Activated CD8-positive, alpha-beta T cell treated with anti-CD3 and anti-CD28 coated beads for 36 hours (primary cell): ENCODE data around the gene C5orf24. TPM values are rescaled to one million over a fixed set of nuclear protein-coding genes. Genes with fewer than 3 reads are reported as not detected.
"Not testable (repeated sequence)": the region's sequence is repeated elsewhere in the genome, so short reads cannot be mapped to it uniquely, and the experiment has no call there.

Experiments used
- ATAC-seq: fragments of 200-7000 bp; cut with Tn5 transposase; one replicate; pipeline ENCODE4 v1.10.0; 2021; ENCODE audit warnings: mild to moderate bottlenecking, moderate library complexity
- CTCF ChIA-PET: fragments of 350-600 bp; sonication (Branson Sonifier 250); formaldehyde crosslinking; loops from one replicate; lab custom pipeline; 2021; ENCODE audit warnings: antibody characterized with exemption; lab: Charles Lee
- POLR2A ChIA-PET: fragments of 350-600 bp; sonication (Branson Sonifier 250); formaldehyde crosslinking; loops from one replicate; lab custom pipeline; 2021; ENCODE audit warnings: antibody characterized with exemption; lab: Charles Lee
- DNase-seq: peaks from one replicate; pipeline ENCODE4 v3.0.0-alpha.2; 2020
- H3K27ac Mint-ChIP-seq: one replicate; pipeline ENCODE4 v1.8.0; 2021; ENCODE audit warnings: mild to moderate bottlenecking, mixed read lengths
- H3K27me3 Mint-ChIP-seq: one replicate; pipeline ENCODE4 v1.8.0; 2021; ENCODE audit warnings: mixed read lengths
- H3K36me3 Mint-ChIP-seq: one replicate; pipeline ENCODE4 v1.8.0; 2021; ENCODE audit warnings: low read depth, mixed read lengths
- H3K4me1 Mint-ChIP-seq: one replicate; pipeline ENCODE4 v1.8.0; 2021; ENCODE audit warnings: low read depth, mixed read lengths
- H3K4me3 Mint-ChIP-seq: one replicate; pipeline ENCODE4 v1.8.0; 2021; ENCODE audit warnings: mild to moderate bottlenecking, moderate library complexity, mixed read lengths
- H3K9me3 Mint-ChIP-seq: one replicate; pipeline ENCODE4 v1.8.0; 2021; ENCODE audit warnings: mixed read lengths
- CTCF ChIP-seq: fragments of 200-600 bp; IDR thresholded peaks from one replicate; pipeline ENCODE4 v1.8.0; 2022; ENCODE audit warnings: antibody characterized with exemption, mild to moderate bottlenecking
- intact Hi-C: fragments of 100-400 bp; cut with micrococcal nuclease; formaldehyde crosslinking; loops from one replicate; pipeline ENCODE4 v1.10.0; 2022
- total RNA-seq, 2 experiments: library from RNA; stranded (reverse); gene quantifications; one replicate each; pipeline ENCODE4 v1.2.3, GENCODE V29; 2021

C5orf24 gene
- total RNA-seq, 2 experiments from 2014 or later, result 24.4 to 25.3 TPM

- DNase-seq (no peak), ATAC-seq (no peak)
- POLR2A ChIA-PET, result interaction anchor here (0.7 to 1.6 kb wide), 4 partner anchors 13 to 41 kb away, joined by 3 to 6 read pairs (median 4); partner anchors contain the start of gene PCBD2
- no peaks in the 10 kb centered on the region for H3K27me3 Mint-ChIP-seq
- no peak for TF ChIP-seq CTCF
- H3K4me3 Mint-ChIP-seq, result no peak overlapping the region
- H3K9me3 Mint-ChIP-seq, result no peaks in the 10 kb centered on the region
- no peak overlapping the region for H3K27ac Mint-ChIP-seq
- peaks cover 7% of the 10 kb centered on the region for H3K36me3 Mint-ChIP-seq
- CTCF ChIA-PET, result interaction anchor here (2.9 kb wide), 1 partner anchor 25 kb away, joined by 9 read pairs; the partner anchor contains the start of gene PCBD2
- H3K4me1 Mint-ChIP-seq, result peaks cover 28% of the 10 kb centered on the region
- intact Hi-C loops, result no loop called here
These were observed 33.7 kb downstream of the C5orf24 start for GRCh38 chr5:134879456-134879855.

- H3K9me3 Mint-ChIP-seq, H3K4me3 Mint-ChIP-seq, intact Hi-C loops, H3K27ac Mint-ChIP-seq, H3K36me3 Mint-ChIP-seq, POLR2A ChIA-PET, H3K27me3 Mint-ChIP-seq, DNase-seq, ATAC-seq: not testable (repeated sequence)
- CTCF ChIA-PET, result interaction anchor here (2.9 kb wide), 1 partner anchor 24 kb away, joined by 9 read pairs; the partner anchor contains the start of gene PCBD2
- peaks cover 25% of the 10 kb centered on the region for H3K4me1 Mint-ChIP-seq
These were observed 35.2 kb downstream of the C5orf24 start for GRCh38 chr5:134880937-134881336.

GRCh38 chr5:134881711-134882110 is 35.9 kb downstream of the C5orf24 start:
- H3K4me3 Mint-ChIP-seq, DNase-seq, H3K27me3 Mint-ChIP-seq, intact Hi-C loops, H3K36me3 Mint-ChIP-seq, POLR2A ChIA-PET, H3K27ac Mint-ChIP-seq, ATAC-seq, CTCF ChIA-PET, H3K9me3 Mint-ChIP-seq: not testable (repeated sequence)
- peaks cover 18% of the 10 kb centered on the region for H3K4me1 Mint-ChIP-seq

- CTCF ChIA-PET, result interaction anchor here (1.1 kb wide), 1 partner anchor 17 kb away, joined by 3 read pairs; the partner anchor contains the start of gene PCBD2
- TF ChIP-seq CTCF, result no peak
- no peak for DNase-seq
- Mint-ChIP-seq H3K9me3 (no peaks in the 10 kb centered on the region), H3K4me3 (no peak overlapping the region), H3K4me1 (peaks cover 2% of the 10 kb centered on the region), H3K27ac (no peak overlapping the region), H3K36me3 (peaks cover 28% of the 10 kb centered on the region), H3K27me3 (no peaks in the 10 kb centered on the region)
- no peak for ATAC-seq
- intact Hi-C loops, result no loop called here
- POLR2A ChIA-PET, result no interaction called here
These were observed 41.9 kb downstream of the C5orf24 start for GRCh38 chr5:134887593-134888159.

- CTCF ChIA-PET, result interaction anchor here (1.4 kb wide), 1 partner anchor 15 kb away, joined by 3 read pairs; the partner anchor contains the start of gene PCBD2
- no peak for DNase-seq
- H3K9me3 Mint-ChIP-seq, result no peaks in the 10 kb centered on the region
- H3K4me1 Mint-ChIP-seq, result peaks cover 2% of the 10 kb centered on the region
- H3K36me3 Mint-ChIP-seq, result peaks cover 29% of the 10 kb centered on the region
- H3K27me3 Mint-ChIP-seq, result no peaks in the 10 kb centered on the region
- ATAC-seq, result no peak
- POLR2A ChIA-PET, result interaction anchor here (1.0 to 1.1 kb wide), 2 partner anchors 12 to 15 kb away, joined by 3 to 4 read pairs; partner anchors contain the start of gene TXNDC15
- H3K4me3 Mint-ChIP-seq, result no peak overlapping the region
- intact Hi-C loops, result no loop called here
- H3K27ac Mint-ChIP-seq, result no peak overlapping the region
- TF ChIP-seq CTCF, result no peak
These were observed 43.6 kb downstream of the C5orf24 start for GRCh38 chr5:134889335-134889734.

- Mint-ChIP-seq H3K36me3 (peaks cover 30% of the 10 kb centered on the region), H3K4me3 (no peak overlapping the region), H3K4me1 (peaks cover 2% of the 10 kb centered on the region), H3K27me3 (no peaks in the 10 kb centered on the region), H3K27ac (no peak overlapping the region), H3K9me3 (no peaks in the 10 kb centered on the region)
- ChIA-PET CTCF (interaction anchor here (1.4 kb wide), 1 partner anchor 13 kb away, joined by 5 read pairs; the partner anchor contains the start of gene PCBD2), POLR2A (interaction anchor here (1.2 kb wide), 1 partner anchor 13 kb away, joined by 4 read pairs; the partner anchor contains the start of gene PCBD2)
- ATAC-seq (no peak), DNase-seq (no peak)
- TF ChIP-seq CTCF, result no peak
- intact Hi-C loops, result no loop called here
These were observed 45.7 kb downstream of the C5orf24 start for GRCh38 chr5:134891473-134891872.
